ENCODE measurements around the gene OSBPL10.

DNA sequence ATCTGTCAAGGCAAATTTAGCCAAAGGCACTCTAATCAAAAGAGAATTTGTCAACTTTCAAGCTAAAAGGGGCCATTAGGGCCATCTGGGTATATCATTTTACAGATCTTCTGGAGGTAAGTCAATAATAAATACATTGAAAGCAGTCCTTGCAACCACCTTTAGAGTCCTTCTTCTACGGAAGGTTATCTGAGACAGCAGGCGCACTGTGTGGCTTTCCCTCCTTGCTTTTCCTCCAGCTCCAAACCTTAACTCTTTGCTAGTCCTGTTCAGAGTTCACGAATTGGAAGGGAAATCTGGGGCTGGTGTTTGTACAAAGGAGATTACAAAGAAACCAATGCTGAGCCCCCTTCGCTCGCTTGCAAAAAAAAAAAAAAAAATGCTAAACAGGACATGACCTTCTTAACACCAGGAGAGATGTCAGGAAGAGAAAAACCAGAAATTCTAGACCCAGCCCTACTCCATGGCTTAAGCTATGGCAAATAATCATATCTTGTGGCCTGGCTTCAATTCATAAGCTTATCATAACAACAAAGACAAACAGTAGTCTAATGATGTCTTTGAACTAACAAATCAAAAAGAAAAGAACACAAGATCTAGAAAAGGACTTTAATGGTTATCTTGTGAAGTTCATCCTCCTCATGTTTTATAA, 232.7 kb downstream of the OSBPL10 start:
- TF ChIP-seq, protein P1, sequence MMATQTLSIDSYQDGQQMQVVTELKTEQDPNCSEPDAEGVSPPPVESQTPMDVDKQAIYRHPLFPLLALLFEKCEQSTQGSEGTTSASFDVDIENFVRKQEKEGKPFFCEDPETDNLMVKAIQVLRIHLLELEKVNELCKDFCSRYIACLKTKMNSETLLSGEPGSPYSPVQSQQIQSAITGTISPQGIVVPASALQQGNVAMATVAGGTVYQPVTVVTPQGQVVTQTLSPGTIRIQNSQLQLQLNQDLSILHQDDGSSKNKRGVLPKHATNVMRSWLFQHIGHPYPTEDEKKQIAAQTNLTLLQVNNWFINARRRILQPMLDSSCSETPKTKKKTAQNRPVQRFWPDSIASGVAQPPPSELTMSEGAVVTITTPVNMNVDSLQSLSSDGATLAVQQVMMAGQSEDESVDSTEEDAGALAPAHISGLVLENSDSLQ (IDR thresholded peaks at IDR 0.05), result no peak
- TF ChIP-seq ELF4 (IDR thresholded peaks at IDR 0.05) (no peak), FOXK2 (IDR thresholded peaks at IDR 0.05) (no peak), FOXA1 (IDR thresholded peaks at IDR 0.05) (no peak), TARDBP (IDR thresholded peaks at IDR 0.05) (no peak), BHLHE40 (IDR thresholded peaks at IDR 0.05; ENCODE audit: borderline replicate concordance) (no peak), SUZ12 (IDR thresholded peaks at IDR 0.05) (no peak), L3MBTL2 (conservative IDR thresholded peaks at IDR 0.05) (no peak), ZNF384 (IDR thresholded peaks at IDR 0.05) (no peak), HDGF (IDR thresholded peaks at IDR 0.05; ENCODE audit: borderline replicate concordance) (no peak), LEF1 (IDR thresholded peaks at IDR 0.05; ENCODE audit: borderline replicate concordance) (no peak), SP1 (IDR thresholded peaks at IDR 0.05) (no peak), NFRKB (IDR thresholded peaks at IDR 0.05) (no peak), FOXM1 (IDR thresholded peaks at IDR 0.05; ENCODE audit: borderline replicate concordance) (no peak)

All from HEK293T (cell line).